HFF-Myc (cell line): ENCODE results near the gene DPF3.

ENCODE experiments used
- DNase-seq: peaks from one replicate; pipeline ENCODE4 v3.0.0-alpha.2; 2011; ENCODE audit warnings: low read depth; ENCODE audit errors: extremely low read depth
- H3K4me3 ChIP-seq: replicated peaks from 2 replicates; pipeline ENCODE4 v1.5.1; 2011; ENCODE audit warnings: low read depth, mild to moderate bottlenecking, control low read depth, low read length
- CTCF ChIP-seq: IDR thresholded peaks from 2 replicates; pipeline ENCODE4 v1.5.1; 2012; ENCODE audit warnings: mild to moderate bottlenecking, low read depth, low read length, control low read depth; ENCODE audit errors: missing control alignments

DPF3 gene

GRCh38 chr14:72700338-72701236 lies 193.3 kb downstream of the DPF3 start:
- DNase-seq, result no peak
- H3K4me3 ChIP-seq, result no peak overlapping the region
- no peak for TF ChIP-seq CTCF

- TF ChIP-seq CTCF, result no peak
- no peak for DNase-seq
Observed at GRCh38 chr14:72699852-72700257, 194.0 kb downstream of the DPF3 start.

GRCh38 chr14:72699443-72699842 lies 194.5 kb downstream of the DPF3 start:
- DNase-seq, result no peak
- no peak overlapping the region for H3K4me3 ChIP-seq
- no peak for TF ChIP-seq CTCF

More at GRCh38 chr14:72699852-72700257, 194.0 kb downstream of the DPF3 start:
- no peak overlapping the region for H3K4me3 ChIP-seq

GRCh38 chr14:72692696-72693095 lies 201.2 kb downstream of the DPF3 start:
- no peak overlapping the region for H3K4me3 ChIP-seq
- TF ChIP-seq CTCF, result no peak
- no peak for DNase-seq

GRCh38 chr14:72690324-72690723 lies 203.6 kb downstream of the DPF3 start:
- no peak for DNase-seq
- TF ChIP-seq CTCF, result no peak

GRCh38 chr14:72688990-72689671 lies 204.8 kb downstream of the DPF3 start:
- no peak for TF ChIP-seq CTCF
- no peak for DNase-seq
- H3K4me3 ChIP-seq, result no peak overlapping the region

More at GRCh38 chr14:72690324-72690723, 203.6 kb downstream of the DPF3 start:
- no peak overlapping the region for H3K4me3 ChIP-seq
